ACC112 (cell line): ENCODE results near the gene TFB2M.
"Not testable (repeated sequence)": the region's sequence is repeated elsewhere in the genome, so short reads cannot be mapped to it uniquely, and the experiment has no call there.

Experiments
- H2AFZ ChIP-seq: fragments of 200-600 bp; sonication (generic); one replicate; pipeline ENCODE4 v1.6.0; 2017; ENCODE audit warnings: antibody characterized with exemption, low read length; ENCODE audit not compliant: unreplicated experiment
- H3K27ac ChIP-seq: fragments of 200-600 bp; sonication (generic); 2 replicates; pipeline ENCODE4 v1.5.1; 2014; ENCODE audit warnings: low read depth, mild to moderate bottlenecking, antibody characterized with exemption, low read length, moderate library complexity
- H3K27me3 ChIP-seq: fragments of 200-600 bp; sonication (generic); 2 replicates; pipeline ENCODE4 v1.6.1; 2014; ENCODE audit warnings: mild to moderate bottlenecking, antibody characterized with exemption, low read length, moderate library complexity, mixed read lengths; ENCODE audit not compliant: insufficient read depth
- H3K36me3 ChIP-seq: fragments of 200-600 bp; sonication (generic); 2 replicates; pipeline ENCODE4 v1.6.1; 2016; ENCODE audit warnings: mild to moderate bottlenecking, antibody characterized with exemption, low read length, moderate library complexity, mixed read lengths; ENCODE audit not compliant: insufficient read depth
- H3K4me1 ChIP-seq: fragments of 200-600 bp; sonication (generic); one replicate; pipeline ENCODE4 v1.6.1; 2016; ENCODE audit warnings: low read length, mixed read lengths; ENCODE audit not compliant: insufficient read depth, unreplicated experiment, control insufficient read depth
- H3K4me3 ChIP-seq: fragments of 200-600 bp; sonication (generic); 2 replicates; pipeline ENCODE4 v1.5.1; 2014; ENCODE audit warnings: mild to moderate bottlenecking, low read depth, low read length
- H3K79me2 ChIP-seq: fragments of 200-600 bp; sonication (generic); one replicate; pipeline ENCODE4 v1.6.0; 2016; ENCODE audit warnings: low read length; ENCODE audit not compliant: control insufficient read depth, unreplicated experiment, insufficient read depth

Gene TFB2M

GRCh38 chr1:246571309-246571708, 5.2 kb upstream of the TFB2M start:
- not testable (repeated sequence) for H2AFZ ChIP-seq
- peaks cover 17% of the 10 kb centered on the region for H3K4me1 ChIP-seq

GRCh38 chr1:246569248-246570238, 3.5 kb upstream of the TFB2M start:
- Histone ChIP-seq H3K27ac (peak overlapping the region; percentile 41; the same call in 1 of the 2 replicates), H3K27me3 (no peaks in the 10 kb centered on the region), H2AFZ (no peak overlapping the region), H3K36me3 (no peaks in the 10 kb centered on the region), H3K79me2 (peaks cover 76% of the 10 kb centered on the region), H3K4me1 (peaks cover 18% of the 10 kb centered on the region), H3K4me3 (0 out of 2 replicates have a peak overlapping the region, but pooled peaks have one; percentile 5)

More at GRCh38 chr1:246571309-246571708, 5.2 kb upstream of the TFB2M start:
- peaks cover 72% of the 10 kb centered on the region for H3K79me2 ChIP-seq
- not testable (repeated sequence) for H3K36me3 ChIP-seq, H3K27me3 ChIP-seq, H3K4me3 ChIP-seq, H3K27ac ChIP-seq

- peaks cover 8% of the 10 kb centered on the region; the same call in 1 of the 2 replicates for H3K36me3 ChIP-seq
- H3K4me3 ChIP-seq = peak overlapping the region; percentile 98
- H3K27me3 ChIP-seq = no peaks in the 10 kb centered on the region
- peak overlapping the region; percentile 85 for H3K27ac ChIP-seq
- H3K4me1 ChIP-seq = peaks cover 27% of the 10 kb centered on the region
- peaks cover 75% of the 10 kb centered on the region for H3K79me2 ChIP-seq
- peak overlapping the region; percentile 95 for H2AFZ ChIP-seq
These were observed 1.7 kb upstream of the TFB2M start for GRCh38 chr1:246567646-246568235.

- peaks cover 11% of the 10 kb centered on the region; the same call in 1 of the 2 replicates for H3K36me3 ChIP-seq
- H3K79me2 ChIP-seq = peaks cover 74% of the 10 kb centered on the region
- peak overlapping the region; percentile 95 for H2AFZ ChIP-seq
- peak overlapping the region; percentile 85 for H3K27ac ChIP-seq
- no peaks in the 10 kb centered on the region for H3K27me3 ChIP-seq
- H3K4me3 ChIP-seq = peak overlapping the region; percentile 98
- peaks cover 27% of the 10 kb centered on the region for H3K4me1 ChIP-seq
These were observed 968 bp upstream of the TFB2M start for GRCh38 chr1:246566813-246567645.

- Histone ChIP-seq H2AFZ (no peak overlapping the region), H3K27ac (peak overlapping the region; percentile 69), H3K4me1 (peaks cover 27% of the 10 kb centered on the region), H3K27me3 (no peaks in the 10 kb centered on the region), H3K4me3 (peak overlapping the region; percentile 98), H3K79me2 (peaks cover 62% of the 10 kb centered on the region), H3K36me3 (peaks cover 14% of the 10 kb centered on the region; the same call in 1 of the 2 replicates)
These were observed 322 bp downstream of the TFB2M start for GRCh38 chr1:246565751-246566127.

GRCh38 chr1:246564839-246565750, 966 bp downstream of the TFB2M start:
- H3K36me3 ChIP-seq = peaks cover 20% of the 10 kb centered on the region; the same call in 1 of the 2 replicates
- peaks cover 57% of the 10 kb centered on the region for H3K79me2 ChIP-seq
- H3K27me3 ChIP-seq = no peaks in the 10 kb centered on the region
- H3K4me3 ChIP-seq = peak overlapping the region; percentile 98
- peaks cover 26% of the 10 kb centered on the region for H3K4me1 ChIP-seq
- no peak overlapping the region for H2AFZ ChIP-seq
- peak overlapping the region; percentile 69 for H3K27ac ChIP-seq

GRCh38 chr1:246560833-246561232, 5.2 kb downstream of the TFB2M start:
- H3K27ac ChIP-seq, H3K4me1 ChIP-seq, H3K4me3 ChIP-seq, H2AFZ ChIP-seq, H3K27me3 ChIP-seq: not testable (repeated sequence)
- peaks cover 24% of the 10 kb centered on the region for H3K79me2 ChIP-seq
- H3K36me3 ChIP-seq = peaks cover 29% of the 10 kb centered on the region

GRCh38 chr1:246559310-246559709, 6.8 kb downstream of the TFB2M start:
- Histone ChIP-seq H2AFZ (no peak overlapping the region), H3K27ac (no peak overlapping the region), H3K27me3 (no peaks in the 10 kb centered on the region), H3K4me1 (peaks cover 6% of the 10 kb centered on the region), H3K79me2 (peaks cover 10% of the 10 kb centered on the region), H3K36me3 (peaks cover 41% of the 10 kb centered on the region), H3K4me3 (no peak overlapping the region)

- Histone ChIP-seq H2AFZ (no peak overlapping the region), H3K36me3 (peaks cover 39% of the 10 kb centered on the region), H3K4me1 (no peaks in the 10 kb centered on the region), H3K27me3 (no peaks in the 10 kb centered on the region), H3K79me2 (peaks cover 6% of the 10 kb centered on the region), H3K4me3 (no peak overlapping the region), H3K27ac (no peak overlapping the region)
These were observed 8.0 kb downstream of the TFB2M start for GRCh38 chr1:246558041-246558440.
